Activated naive CD4-positive, alpha-beta T cell treated with Interleukin-2 at 50 U/mL for 16 hours (primary cell): Measurements from ENCODE around the gene ANKRD30A.
"Not testable (repeated sequence)": the region's sequence is repeated elsewhere in the genome, so short reads cannot be mapped to it uniquely, and the experiment has no call there.

ENCODE experiments used
- DNase-seq: peaks from one replicate; pipeline ENCODE4 v3.0.0-alpha.2; 2020

The ANKRD30A gene

GRCh38 chr10:37269554-37270256 lies 144.3 kb downstream of the ANKRD30A start:
- DNase-seq = no peak

DNA sequence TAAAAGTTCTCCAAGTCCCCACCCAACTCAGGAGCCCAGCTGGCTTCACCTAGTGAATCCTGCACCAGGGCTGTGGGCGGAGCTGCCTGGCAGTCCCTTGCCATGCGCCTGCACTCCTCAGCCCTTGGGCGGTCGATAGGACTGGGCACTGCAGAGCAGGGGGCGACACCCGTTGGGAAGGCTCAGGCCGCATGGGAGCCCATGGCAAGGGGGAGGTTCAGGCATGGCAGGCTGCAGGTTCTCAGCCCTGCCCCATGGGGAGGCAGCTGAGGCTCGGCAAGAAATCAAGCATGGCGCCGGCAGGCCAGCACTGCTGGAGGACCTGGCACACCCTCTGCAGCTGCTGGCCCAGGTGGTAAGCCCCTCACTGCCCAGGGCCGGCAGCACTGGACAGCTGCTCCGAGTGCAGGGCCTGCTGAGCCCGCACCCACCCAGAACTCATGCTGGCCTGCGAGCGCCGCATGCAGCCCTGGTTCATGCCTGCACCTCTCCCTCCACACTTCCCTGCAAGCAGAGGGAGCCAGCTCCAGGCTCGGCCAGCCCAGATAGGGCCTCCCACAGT lies 149.9 kb downstream of the ANKRD30A start:
- DNase-seq = no peak

DNA sequence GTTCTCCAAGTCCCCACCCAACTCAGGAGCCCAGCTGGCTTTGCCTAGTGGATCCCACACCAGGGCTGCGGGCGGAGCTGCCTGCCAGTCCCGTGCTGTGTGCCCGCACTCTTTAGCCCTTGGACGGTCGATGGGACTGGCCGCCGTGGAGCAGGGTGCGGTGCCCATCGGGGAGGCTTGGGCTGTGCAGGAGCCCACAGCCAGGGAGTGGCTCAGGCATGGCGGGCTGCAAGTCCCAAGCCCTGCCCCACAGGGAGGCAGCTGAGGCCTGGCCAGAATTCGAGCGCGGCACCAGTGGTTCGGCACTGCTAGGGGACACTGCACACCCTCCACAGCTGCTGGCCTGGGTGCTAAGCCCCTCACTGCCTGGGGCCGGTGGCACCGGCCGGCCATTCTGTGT lies 159.7 kb downstream of the ANKRD30A start:
- no peak for DNase-seq

DNA sequence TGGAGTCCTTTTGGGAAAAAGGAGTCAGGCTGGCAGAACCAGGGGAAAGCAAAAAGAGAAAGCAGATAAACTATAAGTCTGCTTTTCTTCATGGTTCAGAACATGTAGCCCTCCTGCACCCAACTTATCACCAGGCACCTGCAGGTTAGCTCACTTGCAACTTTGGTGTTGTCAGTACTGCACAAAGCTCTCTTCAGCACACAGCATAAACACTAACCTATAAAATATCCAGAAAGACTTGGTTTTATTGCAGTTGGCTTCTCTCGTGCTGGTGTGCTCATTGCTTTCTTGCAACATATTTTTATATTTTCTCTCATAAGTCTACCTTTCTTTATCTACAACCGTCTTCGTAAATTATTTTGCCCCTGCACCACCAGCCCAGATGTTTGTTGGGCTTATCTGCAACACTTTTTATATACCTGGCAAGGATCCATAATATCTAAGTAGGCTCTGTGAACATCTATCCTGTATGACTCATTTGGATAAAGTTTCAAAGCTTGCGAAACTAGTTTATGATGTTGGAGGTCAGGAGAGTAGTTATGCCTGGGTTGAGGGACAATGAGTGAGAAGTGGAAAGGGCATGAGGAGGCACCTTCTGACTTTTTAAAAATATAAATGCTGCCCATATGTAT lies 164.6 kb downstream of the ANKRD30A start:
- DNase-seq = no peak

- no peak for DNase-seq
These were observed 175.9 kb downstream of the ANKRD30A start for GRCh38 chr10:37301271-37301670.

DNA sequence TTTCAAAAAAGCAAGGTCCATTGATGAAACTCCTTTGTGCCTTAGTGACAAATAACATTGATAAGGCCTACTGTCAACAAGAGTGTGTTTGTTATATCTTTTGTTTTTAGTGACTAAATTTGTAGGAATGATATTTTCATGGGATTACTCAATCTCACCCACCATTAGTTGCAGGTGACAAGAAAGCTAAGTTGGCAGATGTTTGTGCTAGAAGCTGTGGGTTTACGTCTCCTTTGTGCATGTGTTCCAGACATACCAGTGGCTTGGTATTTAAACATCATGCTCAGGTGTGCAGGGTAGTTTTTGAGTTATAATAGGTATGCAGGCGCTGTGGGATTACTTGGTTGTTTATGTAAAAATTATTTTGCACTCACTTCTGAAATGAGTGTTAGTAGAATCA lies 178.6 kb downstream of the ANKRD30A start:
- no peak for DNase-seq

DNA sequence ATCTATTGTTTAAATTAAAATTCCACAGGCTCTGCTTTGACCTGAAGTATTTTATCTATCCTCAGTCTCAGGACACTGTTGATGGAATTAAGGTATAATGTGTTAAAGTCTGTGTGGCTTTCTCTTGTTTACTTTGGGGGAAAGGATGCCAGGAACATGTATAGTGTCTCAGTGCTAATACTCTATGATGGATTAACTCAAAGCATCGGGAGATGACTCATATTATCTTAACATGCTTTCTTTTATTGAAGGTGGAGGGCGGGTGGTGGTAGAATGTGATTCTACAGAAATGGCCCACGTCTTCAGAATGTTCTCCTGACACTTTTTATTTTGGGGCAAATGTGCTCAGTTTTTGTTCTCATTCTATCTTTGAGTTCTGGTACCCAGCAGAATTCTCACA lies 189.0 kb downstream of the ANKRD30A start:
- no peak for DNase-seq

DNA sequence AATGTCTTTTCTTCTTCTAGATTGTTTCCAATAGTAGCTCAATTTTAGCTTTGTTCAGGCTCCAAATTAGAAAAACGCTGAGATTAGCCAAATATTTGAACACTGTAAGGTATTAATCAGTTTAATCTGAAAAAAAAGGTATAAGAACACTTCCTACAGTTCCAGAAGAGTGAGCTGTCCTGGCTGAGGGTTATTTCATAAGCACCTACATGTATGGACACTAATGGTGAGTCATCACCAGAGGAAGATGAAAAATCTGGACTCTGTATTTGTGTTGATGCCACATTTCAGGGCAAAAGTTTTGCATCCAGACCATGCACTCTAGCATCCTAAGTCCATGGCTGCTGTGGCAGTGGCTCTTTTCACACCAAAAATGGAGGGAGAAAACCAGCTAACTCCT lies 189.5 kb downstream of the ANKRD30A start:
- no peak for DNase-seq

DNA sequence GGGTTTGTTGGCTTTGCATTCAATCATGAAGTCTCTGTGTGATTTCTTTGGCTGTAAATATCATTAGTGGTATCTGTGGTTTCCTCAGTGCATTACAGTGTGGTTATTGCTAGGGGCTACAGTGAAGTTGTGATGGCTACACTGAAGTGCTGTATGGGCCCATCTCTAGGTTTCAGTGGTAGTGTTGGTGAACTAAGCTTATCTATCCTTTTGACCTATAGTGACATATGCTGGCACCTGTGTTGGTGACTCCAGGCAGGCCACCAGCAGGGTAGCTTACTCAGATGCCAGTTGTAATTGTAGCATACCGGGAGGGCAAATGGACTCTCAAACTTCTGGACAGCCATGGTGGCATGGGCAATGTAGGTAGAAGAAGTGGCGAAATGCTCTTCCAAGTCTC lies 219.0 kb downstream of the ANKRD30A start:
- DNase-seq = no peak

GRCh38 chr10:37379991-37380390 lies 254.6 kb downstream of the ANKRD30A start:
- no peak for DNase-seq

GRCh38 chr10:37381271-37381670 lies 255.9 kb downstream of the ANKRD30A start:
- no peak for DNase-seq

DNA sequence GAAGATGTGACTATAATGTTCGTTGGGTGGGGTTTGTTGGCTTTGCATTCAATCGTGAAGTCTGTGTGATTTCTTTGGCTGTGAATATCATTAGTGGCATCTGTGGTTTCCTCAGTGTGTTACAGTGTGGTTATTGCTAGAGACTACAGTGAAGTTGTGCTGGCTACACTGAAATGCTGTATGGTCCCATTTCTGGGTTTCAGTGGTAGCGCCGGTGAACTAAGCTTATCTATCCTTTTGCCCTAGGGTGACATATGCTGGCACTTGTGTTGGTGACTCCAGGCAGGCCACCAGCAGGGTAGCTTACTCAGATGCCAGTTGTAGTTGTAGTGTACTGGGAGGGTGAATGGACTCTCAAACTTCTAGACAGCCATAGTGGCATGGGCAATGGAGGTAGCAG lies 259.5 kb downstream of the ANKRD30A start:
- DNase-seq = no peak

- DNase-seq = no peak
These were observed 265.5 kb downstream of the ANKRD30A start for GRCh38 chr10:37390926-37391325.

DNA sequence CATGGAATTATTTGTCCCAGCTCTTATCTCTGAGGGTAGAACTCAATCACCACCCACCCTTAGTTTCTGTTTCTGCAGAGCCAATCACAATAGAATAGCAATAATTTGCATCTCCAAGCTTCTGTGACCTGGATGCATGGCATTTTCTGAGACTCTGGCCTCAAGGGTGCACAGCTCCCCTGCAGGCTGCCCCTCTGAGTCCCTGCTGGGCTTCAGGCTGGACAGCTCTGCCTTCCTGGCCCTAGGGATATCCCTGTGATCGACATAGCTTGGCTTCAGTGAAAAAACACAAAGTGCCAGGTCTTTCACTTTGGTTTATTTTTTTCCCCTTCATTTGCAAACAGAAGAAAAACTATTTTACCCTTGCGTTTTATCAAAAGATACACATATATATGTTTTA lies 275.4 kb downstream of the ANKRD30A start:
- DNase-seq = not testable (repeated sequence)

GRCh38 chr10:37401225-37401624 lies 275.8 kb downstream of the ANKRD30A start:
- DNase-seq = no peak

- no peak for DNase-seq
These were observed 278.4 kb downstream of the ANKRD30A start for GRCh38 chr10:37403776-37404175.
